B cell (primary cell): ENCODE data around the gene TBCA. TPM values are rescaled to one million over a fixed set of nuclear protein-coding genes. Genes with fewer than 3 reads are reported as not detected.

ENCODE experiments used
- ATAC-seq: fragments of 200-7000 bp; cut with Tn5 transposase; one replicate; pipeline ENCODE4 v1.10.0; 2021; ENCODE audit warnings: low read depth, mild to moderate bottlenecking, moderate number of reproducible peaks, moderate library complexity
- CTCF ChIA-PET: fragments of 350-600 bp; sonication (Branson Sonifier 250); formaldehyde crosslinking; loops from one replicate; lab custom pipeline; 2021; ENCODE audit warnings: antibody characterized with exemption, inconsistent platforms; lab: Charles Lee
- POLR2A ChIA-PET: fragments of 350-600 bp; sonication (Branson Sonifier 250); formaldehyde crosslinking; loops from one replicate; lab custom pipeline; 2021; ENCODE audit warnings: antibody characterized with exemption; lab: Charles Lee
- DNase-seq: peaks from one replicate; pipeline ENCODE4 v3.0.0; 2013
- H2AFZ ChIP-seq: 2 replicates; pipeline ENCODE4 v1.6.1; 2012; ENCODE audit warnings: mild to moderate bottlenecking, low read depth, low read length; ENCODE audit not compliant: insufficient read depth, poor library complexity, severe bottlenecking
- H3K27ac ChIP-seq, 2 donors: 1 replicate in 1 of 2; 2 replicates in 1 of 2; pipeline ENCODE4 v1.5.1; 2012 to 2013; ENCODE audit warnings: low read length in 2 of 2, mild to moderate bottlenecking in 2 of 2, moderate library complexity in 1 of 2
- H3K27me3 ChIP-seq, 4 experiments: fragments of 200-600 bp in 1 of 4; sonication (generic) in 1 of 4; replicated peaks in 1 of 4; 1 replicate in 2 of 4; 2 replicates in 2 of 4; pipeline versions ENCODE4 v1.6.1 to v1.7.0; 2013 to 2016; ENCODE audit warnings: low read length in 3 of 4, mild to moderate bottlenecking in 2 of 4, mixed read lengths in 1 of 4, moderate library complexity in 1 of 4; ENCODE audit not compliant: insufficient read depth in 4 of 4, control insufficient read depth in 3 of 4; ENCODE audit errors: control extremely low read depth in 1 of 4
- H3K36me3 ChIP-seq, 2 experiments: replicated peaks in 1 of 2; 1 replicate in 1 of 2; 2 replicates in 1 of 2; pipeline versions ENCODE4 v1.6.1 to v1.7.1; 2013; ENCODE audit warnings: low read length in 1 of 2; ENCODE audit not compliant: insufficient read depth in 2 of 2, control insufficient read depth in 1 of 2; ENCODE audit errors: control extremely low read depth in 1 of 2, extremely low read depth in 1 of 2
- H3K4me1 ChIP-seq, 2 donors: fragments of 200-600 bp in 1 of 2; sonication (generic) in 1 of 2; 1 replicate in 1 of 2; 2 replicates in 1 of 2; pipeline versions ENCODE4 v1.5.1 to v1.6.1; 2013 to 2017; ENCODE audit warnings: low read length in 2 of 2; ENCODE audit not compliant: control insufficient read depth in 2 of 2, insufficient read depth in 2 of 2
- H3K4me2 ChIP-seq: replicated peaks from 2 replicates; pipeline ENCODE3; 2012; ENCODE audit warnings: mild to moderate bottlenecking, low read depth, low read length; ENCODE audit not compliant: poor library complexity, severe bottlenecking
- H3K4me3 ChIP-seq, 5 experiments: fragments of 200-600 bp in 1 of 5; sonication (generic) in 1 of 5; 1 replicate in 3 of 5; 2 replicates in 2 of 5; pipeline versions ENCODE4 v1.5.1 to v1.7.0; 2011 to 2016; ENCODE audit warnings: low read length in 4 of 5, mild to moderate bottlenecking in 4 of 5, low read depth in 2 of 5, control low read depth in 1 of 5, moderate library complexity in 1 of 5; ENCODE audit not compliant: insufficient read depth in 1 of 5; ENCODE audit errors: control extremely low read depth in 1 of 5, extremely low read depth in 1 of 5
- H3K79me2 ChIP-seq: fragments of 200-600 bp; sonication (generic); one replicate; pipeline ENCODE4 v1.6.0; 2016; ENCODE audit warnings: low read length; ENCODE audit not compliant: control insufficient read depth, insufficient read depth
- H3K9ac ChIP-seq: fragments of 200-600 bp; sonication (generic); 2 replicates; pipeline ENCODE4 v1.6.1; 2017; ENCODE audit warnings: mild to moderate bottlenecking, low read length, moderate library complexity
- H3K9me3 ChIP-seq, 3 donors: one replicate each; pipeline versions ENCODE4 v1.6.1 to v1.7.1; 2013; ENCODE audit warnings: low read length in 2 of 3; ENCODE audit not compliant: control insufficient read depth in 2 of 3, insufficient read depth in 1 of 3; ENCODE audit errors: control extremely low read depth in 1 of 3
- H4K20me1 ChIP-seq: 2 replicates; pipeline ENCODE4 v1.6.0; 2012; ENCODE audit warnings: mild to moderate bottlenecking, low read length; ENCODE audit not compliant: insufficient read depth, control insufficient read depth, poor library complexity, severe bottlenecking
- H3K27ac Mint-ChIP-seq: one replicate; pipeline ENCODE4 v1.8.0; 2021; ENCODE audit warnings: mixed read lengths
- H3K27me3 Mint-ChIP-seq: one replicate; pipeline ENCODE4 v1.8.0; 2021; ENCODE audit warnings: mixed read lengths
- H3K4me1 Mint-ChIP-seq: one replicate; pipeline ENCODE4 v1.8.0; 2021; ENCODE audit warnings: mixed read lengths
- H3K4me3 Mint-ChIP-seq: one replicate; pipeline ENCODE4 v1.8.0; 2021; ENCODE audit warnings: mixed read lengths
- H3K9me3 Mint-ChIP-seq: one replicate; pipeline ENCODE4 v1.8.0; 2022; ENCODE audit warnings: mixed read lengths; ENCODE audit not compliant: insufficient read depth
- CTCF ChIP-seq: fragments of 200-600 bp; IDR thresholded peaks from one replicate; pipeline ENCODE4 v1.8.0; 2022; ENCODE audit warnings: antibody characterized with exemption, mild to moderate bottlenecking
- EZH2 ChIP-seq: IDR thresholded peaks from 2 replicates; pipeline ENCODE4 v1.6.1; 2012; ENCODE audit warnings: borderline replicate concordance, low read depth, mild to moderate bottlenecking, moderate library complexity, low read length; ENCODE audit not compliant: insufficient read depth, poor library complexity, severe bottlenecking
- WGBS: methylation state at CpG from one replicate; pipeline ENCODE4 v1.1.5; 2013; ENCODE audit warnings: missing lambda C conversion rate; ENCODE audit not compliant: insufficient coverage; 5-methylcytosine and 5-hydroxymethylcytosine counted together
- intact Hi-C: fragments of 100-400 bp; cut with micrococcal nuclease; formaldehyde crosslinking; loops from one replicate; pipeline ENCODE4 v1.10.0; 2022
- polyA minus RNA-seq: library from RNA; depleted of rRNA, polyadenylated mRNA; stranded (reverse); fragments of >200 nt; gene quantifications from 2 replicates; pipeline ENCODE4 v1.2.3, GENCODE V29; 2012
- polyA plus RNA-seq: library from polyadenylated mRNA; depleted of rRNA; stranded (reverse); fragments of >200 nt; gene quantifications from 2 replicates; pipeline ENCODE4 v1.2.3, GENCODE V29; 2012
- total RNA-seq, 2 donors: library from RNA; stranded (reverse); fragments of 120-200 nt in 1 of 2; gene quantifications; 1 replicate in 1 of 2; 2 replicates in 1 of 2; pipeline versions ENCODE4 v1.2.3 to v1.2.4, GENCODE V29; 2013 to 2022

The TBCA gene
- total RNA-seq: 94.8 and 110 TPM in 2 replicates
- total RNA-seq (2013): 123 TPM
- polyA plus RNA-seq: 22.3 and 74.3 TPM in 2 replicates
- polyA minus RNA-seq: 6.3 and 8.4 TPM in 2 replicates

DNA sequence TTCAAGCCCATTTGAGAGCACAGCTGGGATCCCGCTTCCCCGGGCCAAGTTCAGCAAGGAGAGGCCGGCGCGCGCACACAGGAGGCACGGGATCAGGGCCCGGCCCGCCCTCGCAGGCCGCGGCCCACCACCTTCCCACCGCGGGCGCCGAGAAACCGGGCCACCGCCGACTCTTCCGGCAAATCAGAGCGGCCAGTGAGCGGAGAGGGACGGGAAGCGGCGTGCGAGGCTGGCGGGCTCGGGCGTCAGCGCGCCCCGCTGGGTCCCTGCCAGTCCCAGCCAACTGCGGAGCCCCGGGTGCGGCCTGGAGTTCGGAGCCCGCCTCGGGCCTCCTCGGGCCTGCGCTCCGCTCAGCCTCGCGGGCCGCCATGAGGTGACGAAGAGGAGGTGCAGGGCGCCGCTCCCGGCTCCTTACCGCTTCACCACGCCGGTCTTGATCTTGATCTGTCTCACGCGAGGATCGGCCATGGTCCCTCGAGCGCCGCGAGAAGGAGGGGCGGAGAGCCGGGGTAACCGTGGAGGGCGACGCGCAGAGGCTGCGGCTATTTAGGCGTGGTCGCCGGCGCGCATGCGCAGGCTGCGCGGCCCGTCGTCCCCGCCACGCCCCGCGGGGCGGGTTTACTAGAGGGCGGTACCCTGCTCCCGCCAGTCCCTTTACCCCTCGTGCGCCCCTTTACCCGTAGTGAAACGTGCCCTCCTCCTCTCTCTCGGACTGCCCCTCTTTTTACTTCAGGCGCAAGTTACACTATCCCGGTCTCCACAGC, at the start of gene TBCA:
TSS of gene TBCA (minus strand) at position 550 of the 764 bp plus-strand sequence. CDS start at position 468, 82 bp downstream.
- H3K4me2 ChIP-seq: peak within 1 kb of the TSS; percentile 85
- H3K27ac Mint-ChIP-seq: peak within 1 kb of the TSS; percentile 98
- ChIA-PET CTCF (no interaction called here), POLR2A (no interaction called here)
- H3K27me3 Mint-ChIP-seq: no peaks in the 10 kb centered on the region
- no peaks in the 10 kb centered on the region for H3K9me3 Mint-ChIP-seq
- H3K36me3 ChIP-seq: peaks cover 0 to 4% of the 10 kb centered on the region in 2 experiments
- H3K4me1 ChIP-seq: peaks cover 19 to 22% of the 10 kb centered on the region in 2 donors
- peak within 1 kb of the TSS; percentile 55 to 96 (median 74) for H3K4me3 ChIP-seq
- peak within 1 kb of the TSS; percentile 90 for H3K4me3 Mint-ChIP-seq
- WGBS: under 1% methylated on average over 89 of the region's 89 CpGs
- peak within 1 kb of the TSS; percentile 93 to 98 for H3K27ac ChIP-seq
- peak within 1 kb of the TSS; percentile 91 for H3K9ac ChIP-seq
- peaks cover 35% of the 10 kb centered on the region for H3K4me1 Mint-ChIP-seq
- H3K27me3 ChIP-seq: no peaks in the 10 kb centered on the region
- H4K20me1 ChIP-seq: peaks cover 18% of the 10 kb centered on the region
- DNase-seq (peak; percentile 98), ATAC-seq (peak; percentile 85)
- no peaks in the 10 kb centered on the region for H3K9me3 ChIP-seq
- intact Hi-C loops: loop anchor here (1.0 to 10.0 kb wide), 10 partner anchors 76 to 1836 kb away; partner anchors contain the start of genes AGGF1, AP3B1, ARSB and JMY
- TF ChIP-seq CTCF (peak; percentile 42), EZH2 (no peak)
- peak within 1 kb of the TSS; percentile 91 for H2AFZ ChIP-seq
- H3K79me2 ChIP-seq: peaks cover 42% of the 10 kb centered on the region

DNA sequence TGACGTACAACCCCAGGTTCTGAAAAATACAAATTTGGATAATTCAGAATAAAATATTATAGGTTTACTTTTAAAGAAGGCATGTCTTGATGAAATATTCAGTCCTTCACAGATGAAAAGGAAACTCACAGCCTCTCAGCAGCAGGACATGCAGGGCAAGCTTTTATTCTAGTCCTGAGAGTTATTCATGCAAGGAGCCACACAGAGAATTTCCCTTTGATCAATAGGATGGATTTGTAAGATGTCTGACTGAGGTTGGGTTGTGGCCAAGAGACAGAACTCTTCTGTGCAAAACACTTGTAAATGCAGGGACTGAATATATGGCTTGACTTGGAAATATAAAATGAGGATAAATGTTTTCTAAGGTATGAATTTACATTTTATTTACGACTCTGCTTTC, 48.8 kb upstream of the TBCA start:
- Histone ChIP-seq H3K4me1 (no peaks in the 10 kb centered on the region), H3K27ac (no peak overlapping the region), H2AFZ (no peak overlapping the region), H3K79me2 (no peaks in the 10 kb centered on the region), H3K36me3 (no peaks in the 10 kb centered on the region), H3K9me3 (no peaks in the 10 kb centered on the region), H3K27me3 (peaks cover 0 to 4% (median 0%) of the 10 kb centered on the region in 4 experiments), H3K4me2 (no peak overlapping the region), H4K20me1 (no peaks in the 10 kb centered on the region), H3K4me3 (no peak overlapping the region), H3K9ac (no peak overlapping the region)
- no CpG with 5 or more reads among the region's 2 CpGs for WGBS
- Mint-ChIP-seq H3K4me3 (no peak overlapping the region), H3K27ac (no peak overlapping the region), H3K27me3 (peaks cover 27% of the 10 kb centered on the region), H3K4me1 (no peaks in the 10 kb centered on the region), H3K9me3 (no peaks in the 10 kb centered on the region)
- DNase-seq (no peak), ATAC-seq (no peak)
- POLR2A ChIA-PET: no interaction called here
- intact Hi-C loops: no loop called here
- CTCF ChIA-PET: no interaction called here
- TF ChIP-seq CTCF: no peak
- TF ChIP-seq EZH2: no peak
